Prostate gland (tissue), 2 donors: ENCODE data around the gene EED. TPM values are rescaled to one million over a fixed set of nuclear protein-coding genes. Genes with fewer than 3 reads are reported as not detected.

Experiments
- DNase-seq: peaks from one replicate; pipeline ENCODE4 v3.0.0-alpha.2; 2019; ENCODE audit warnings: low spot score
- H3K27ac ChIP-seq, 2 donors: fragments of 200-600 bp; sonication (generic); 2 replicates each; pipeline ENCODE4 v1.5.1; 2017 to 2019
- H3K27me3 ChIP-seq: fragments of 200-600 bp; sonication (generic); replicated peaks from 2 replicates; pipeline ENCODE4 v1.5.1; 2019; ENCODE audit not compliant: insufficient read depth
- H3K36me3 ChIP-seq, 2 donors: fragments of 200-600 bp; sonication (generic); 1 replicate in 1 of 2; 2 replicates in 1 of 2; pipeline versions ENCODE4 v1.5.1 to v1.8.1; 2017 to 2019
- H3K4me1 ChIP-seq: fragments of 200-600 bp; sonication (generic); replicated peaks from 2 replicates; pipeline ENCODE4 v1.5.1; 2019
- H3K4me3 ChIP-seq, 2 donors: fragments of 200-600 bp; sonication (generic); 2 replicates each; pipeline ENCODE4 v1.5.1; 2017 to 2019
- H3K9me3 ChIP-seq: fragments of 200-600 bp; sonication (generic); 2 replicates; pipeline ENCODE4 v1.5.1; 2017
- POLR2A ChIP-seq: fragments of 450-650 bp; IDR thresholded peaks from one replicate; pipeline ENCODE4 v1.6.1; 2016; ENCODE audit warnings: antibody characterized with exemption, mild to moderate bottlenecking
- POLR2AphosphoS5 ChIP-seq: sonication (generic); formaldehyde crosslinking; IDR thresholded peaks from one replicate; pipeline ENCODE4 v1.6.1; 2017; ENCODE audit warnings: antibody characterized with exemption
- WGBS: methylation state at CpG from one replicate; pipeline ENCODE4 v1.1.5; 2018; 5-methylcytosine and 5-hydroxymethylcytosine counted together
- intact Hi-C: fragments of 100-400 bp; cut with DNase I; formaldehyde crosslinking; loops from one replicate; pipeline ENCODE4 v1.14.2; 2022
- total RNA-seq, 2 donors: library from RNA; depleted of rRNA; stranded (reverse); fragments of >200 nt; gene quantifications; one replicate each; pipeline ENCODE4 v1.1.0, GENCODE V29; 2016
- TF ChIP-seq, protein P1 (sequence below), 4 experiments: fragments of 200-600 bp in 2 of 4; fragments of 450-650 bp in 2 of 4; sonication (generic) in 2 of 4; IDR thresholded peaks; 1 replicate in 3 of 4; 2 replicates in 1 of 4; pipeline ENCODE4 v1.5.1; 2016 to 2019; ENCODE audit warnings: antibody characterized with exemption in 4 of 4, mild to moderate bottlenecking in 2 of 4, moderate library complexity in 2 of 4

Gene EED
- total RNA-seq, 2 donors from 2014 or later, result 18.1 to 20.9 TPM

DNA sequence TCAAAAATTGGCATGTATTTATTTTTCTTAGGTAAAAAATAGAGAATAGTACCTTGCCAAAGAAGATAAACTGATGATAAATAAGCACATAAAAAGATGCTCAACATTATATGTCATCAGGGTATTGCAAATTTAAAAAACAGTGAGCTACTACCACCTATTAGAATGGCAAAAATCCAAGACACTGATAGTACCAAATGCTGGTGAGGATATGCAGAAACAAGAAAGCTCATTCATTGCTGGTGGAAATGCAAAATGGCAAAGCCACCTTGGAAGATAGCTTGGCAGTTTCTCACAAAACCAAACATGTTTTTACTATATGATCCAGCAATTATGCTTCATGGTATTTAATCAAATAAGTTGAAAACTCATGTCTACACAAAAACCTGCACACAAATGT, 46.4 kb upstream of the EED start:
- TF ChIP-seq POLR2A (no peak), POLR2AphosphoS5 (no peak)
- TF ChIP-seq, protein P1, sequence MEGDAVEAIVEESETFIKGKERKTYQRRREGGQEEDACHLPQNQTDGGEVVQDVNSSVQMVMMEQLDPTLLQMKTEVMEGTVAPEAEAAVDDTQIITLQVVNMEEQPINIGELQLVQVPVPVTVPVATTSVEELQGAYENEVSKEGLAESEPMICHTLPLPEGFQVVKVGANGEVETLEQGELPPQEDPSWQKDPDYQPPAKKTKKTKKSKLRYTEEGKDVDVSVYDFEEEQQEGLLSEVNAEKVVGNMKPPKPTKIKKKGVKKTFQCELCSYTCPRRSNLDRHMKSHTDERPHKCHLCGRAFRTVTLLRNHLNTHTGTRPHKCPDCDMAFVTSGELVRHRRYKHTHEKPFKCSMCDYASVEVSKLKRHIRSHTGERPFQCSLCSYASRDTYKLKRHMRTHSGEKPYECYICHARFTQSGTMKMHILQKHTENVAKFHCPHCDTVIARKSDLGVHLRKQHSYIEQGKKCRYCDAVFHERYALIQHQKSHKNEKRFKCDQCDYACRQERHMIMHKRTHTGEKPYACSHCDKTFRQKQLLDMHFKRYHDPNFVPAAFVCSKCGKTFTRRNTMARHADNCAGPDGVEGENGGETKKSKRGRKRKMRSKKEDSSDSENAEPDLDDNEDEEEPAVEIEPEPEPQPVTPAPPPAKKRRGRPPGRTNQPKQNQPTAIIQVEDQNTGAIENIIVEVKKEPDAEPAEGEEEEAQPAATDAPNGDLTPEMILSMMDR (IDR thresholded peaks at IDR 0.05), result no peak
- Histone ChIP-seq H3K27ac (no peak overlapping the region), H3K36me3 (no peaks in the 10 kb centered on the region), H3K4me3 (no peak overlapping the region), H3K27me3 (no peaks in the 10 kb centered on the region), H3K9me3 (no peaks in the 10 kb centered on the region), H3K4me1 (no peaks in the 10 kb centered on the region)
- DNase-seq, result no peak
- intact Hi-C loops, result no loop called here

GRCh38 chr11:86199354-86199753, 45.2 kb upstream of the EED start:
- no peak for DNase-seq
- no peaks in the 10 kb centered on the region for H3K27me3 ChIP-seq
- 100% methylated on average over 1 of the region's 1 CpG for WGBS
- TF ChIP-seq POLR2AphosphoS5 (no peak), POLR2A (no peak)
- TF ChIP-seq, protein P1 (IDR thresholded peaks at IDR 0.05), result no peak
- H3K27ac ChIP-seq, result no peak overlapping the region
- no peaks in the 10 kb centered on the region for H3K4me1 ChIP-seq
- no peaks in the 10 kb centered on the region for H3K36me3 ChIP-seq
- no peaks in the 10 kb centered on the region for H3K9me3 ChIP-seq
- intact Hi-C loops, result no loop called here
- H3K4me3 ChIP-seq, result no peak overlapping the region

- TF ChIP-seq POLR2A, result no peak
- TF ChIP-seq, protein P1 (IDR thresholded peaks at IDR 0.05), result no peak
- TF ChIP-seq POLR2AphosphoS5, result no peak
- Histone ChIP-seq H3K36me3 (no peaks in the 10 kb centered on the region), H3K4me1 (no peaks in the 10 kb centered on the region), H3K27me3 (no peaks in the 10 kb centered on the region), H3K27ac (no peak overlapping the region), H3K4me3 (no peak overlapping the region), H3K9me3 (no peaks in the 10 kb centered on the region)
- no peak for DNase-seq
- intact Hi-C loops, result loop anchor here (5.0 kb wide), 1 partner anchor 254 kb away; no protein-coding TSS in a partner anchor
Observed at GRCh38 chr11:86201371-86201884, 43.1 kb upstream of the EED start.

- Histone ChIP-seq H3K4me1 (no peaks in the 10 kb centered on the region), H3K4me3 (peak overlapping the region; percentile 2 to 14), H3K36me3 (no peaks in the 10 kb centered on the region), H3K27me3 (no peaks in the 10 kb centered on the region), H3K9me3 (no peaks in the 10 kb centered on the region), H3K27ac (no peak overlapping the region)
- intact Hi-C loops, result loop anchor here (5.0 kb wide), 1 partner anchor 255 kb away; no protein-coding TSS in a partner anchor
- TF ChIP-seq POLR2A, result no peak
- no peak for TF ChIP-seq POLR2AphosphoS5
- TF ChIP-seq, protein P1 (IDR thresholded peaks at IDR 0.05), result no peak
- DNase-seq, result no peak
Observed at GRCh38 chr11:86202013-86202336, 42.6 kb upstream of the EED start.

GRCh38 chr11:86204356-86204755, 40.2 kb upstream of the EED start:
- intact Hi-C loops, result loop anchor here (5.0 kb wide), 1 partner anchor 257 kb away; no protein-coding TSS in a partner anchor
- Histone ChIP-seq H3K4me3 (no peak overlapping the region), H3K27me3 (no peaks in the 10 kb centered on the region), H3K36me3 (no peaks in the 10 kb centered on the region), H3K27ac (no peak overlapping the region), H3K9me3 (no peaks in the 10 kb centered on the region), H3K4me1 (no peaks in the 10 kb centered on the region)
- TF ChIP-seq, protein P1 (IDR thresholded peaks at IDR 0.05), result no peak
- TF ChIP-seq POLR2AphosphoS5 (no peak), POLR2A (no peak)
- WGBS, result 86% methylated on average over 1 of the region's 1 CpG
- DNase-seq, result no peak
